T-helper 2 cell treated with Interferon-gamma antibody and Interleukin-4, amounts not matched to agents 100 ng/mL and 5 ng/mL, for 36 hours (primary cell): Measurements from ENCODE around the gene TNS3. TPM values are rescaled to one million over a fixed set of nuclear protein-coding genes. Genes with fewer than 3 reads are reported as not detected.

ENCODE experiments used
- intact Hi-C: fragments of 100-400 bp; cut with micrococcal nuclease; formaldehyde crosslinking; loops from one replicate; pipeline ENCODE4 v1.15.1; 2023
- total RNA-seq: library from RNA; stranded (reverse); gene quantifications from 2 replicates; pipeline ENCODE4 v1.2.3, GENCODE V29; 2022

The TNS3 gene
- total RNA-seq, 1 donor from 2014 or later, result 0.20 TPM

- intact Hi-C loops, result no loop called here
These were observed 192.6 kb downstream of the TNS3 start for GRCh38 chr7:47389171-47389922.

GRCh38 chr7:47387506-47387905 lies 194.4 kb downstream of the TNS3 start:
- intact Hi-C loops, result no loop called here

GRCh38 chr7:47386273-47386835 lies 195.6 kb downstream of the TNS3 start:
- intact Hi-C loops, result no loop called here

- intact Hi-C loops, result no loop called here
These were observed 196.3 kb downstream of the TNS3 start for GRCh38 chr7:47385536-47386125.

- intact Hi-C loops, result no loop called here
These were observed 197.0 kb downstream of the TNS3 start for GRCh38 chr7:47384755-47385535.

- intact Hi-C loops, result no loop called here
These were observed 198.0 kb downstream of the TNS3 start for GRCh38 chr7:47383696-47384445.

GRCh38 chr7:47383072-47383471 lies 198.8 kb downstream of the TNS3 start:
- intact Hi-C loops, result no loop called here

- intact Hi-C loops, result no loop called here
These were observed 199.7 kb downstream of the TNS3 start for GRCh38 chr7:47382200-47382599.

- intact Hi-C loops, result no loop called here
These were observed 200.8 kb downstream of the TNS3 start for GRCh38 chr7:47381134-47381495.

- intact Hi-C loops, result no loop called here
These were observed 201.4 kb downstream of the TNS3 start for GRCh38 chr7:47380325-47381133.

GRCh38 chr7:47379629-47380324 lies 202.1 kb downstream of the TNS3 start:
- intact Hi-C loops, result no loop called here

- intact Hi-C loops, result no loop called here
These were observed 203.0 kb downstream of the TNS3 start for GRCh38 chr7:47378728-47379395.

- intact Hi-C loops, result no loop called here
These were observed 204.2 kb downstream of the TNS3 start for GRCh38 chr7:47377741-47378140.

GRCh38 chr7:47376991-47377616 lies 204.8 kb downstream of the TNS3 start:
- intact Hi-C loops, result no loop called here

GRCh38 chr7:47375121-47375938 lies 206.6 kb downstream of the TNS3 start:
- intact Hi-C loops, result no loop called here

- intact Hi-C loops, result no loop called here
These were observed 207.4 kb downstream of the TNS3 start for GRCh38 chr7:47374538-47374937.

GRCh38 chr7:47373871-47374451 lies 207.9 kb downstream of the TNS3 start:
- intact Hi-C loops, result no loop called here
